ENCODE results near the gene AGBL1. TPM values are rescaled to one million over a fixed set of nuclear protein-coding genes. Genes with fewer than 3 reads are reported as not detected.

Gene AGBL1
- total RNA-seq, 1 experiment from 2014 or later: not detected

DNA sequence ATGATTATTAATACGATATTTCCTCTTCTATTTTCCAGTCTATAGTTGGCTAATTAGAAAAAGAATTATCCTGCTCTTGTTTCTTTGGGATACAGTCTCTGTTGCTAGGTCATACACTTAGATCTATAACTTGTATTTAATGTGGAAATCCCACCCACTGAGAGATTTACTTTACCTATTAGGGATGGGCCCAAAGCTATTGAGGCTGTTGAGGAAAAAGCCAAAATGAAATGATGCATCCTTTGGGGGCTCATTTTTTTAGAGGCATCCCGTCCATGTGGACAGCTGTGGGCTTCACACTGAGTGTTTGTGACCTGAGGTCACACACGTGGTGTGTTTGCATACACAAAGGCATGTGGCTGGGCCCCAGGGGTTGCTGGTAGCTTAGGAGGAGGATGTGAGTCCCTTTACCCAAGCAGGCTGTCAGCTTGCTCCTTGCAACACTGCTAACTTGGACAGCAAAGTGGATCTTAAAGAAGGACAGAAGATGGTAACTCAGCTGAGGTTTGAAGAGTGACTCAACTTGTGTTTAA lies 477.4 kb downstream of the AGBL1 start:
- intact Hi-C loops (cut with micrococcal nuclease; ENCODE audit: unreplicated experiment): no loop called here
- Histone ChIP-seq H3K4me2 (no peak overlapping the region), H3K27me3 (ENCODE audit: insufficient read depth, low read depth) (no peaks in the 10 kb centered on the region), H3K36me3 (ENCODE audit: low read depth) (no peaks in the 10 kb centered on the region), H3K9me3 (ENCODE audit: insufficient read depth, low read depth) (no peaks in the 10 kb centered on the region), H2AFZ (no peak overlapping the region), H3F3A (ENCODE audit: insufficient read depth, low read depth) (no peaks in the 10 kb centered on the region), H3K4me1 (replicated peaks; ENCODE audit: insufficient read depth) (no peaks in the 10 kb centered on the region), H4K20me1 (ENCODE audit: insufficient read depth) (no peaks in the 10 kb centered on the region), H3K9me2 (ENCODE audit: insufficient read depth) (no peaks in the 10 kb centered on the region), H3K27ac (no peak overlapping the region), H3K4me3 (no peak overlapping the region), H3K79me2 (ENCODE audit: low read depth) (no peaks in the 10 kb centered on the region)
- no TSS peak for BruUV-seq (replicated peaks)
- DNase-seq: no peak
- CTCF ChIA-PET: no interaction called here
- no peak for TF ChIP-seq EZH2 (IDR thresholded peaks at IDR 0.05; ENCODE audit: low read depth)
- POLR2A ChIA-PET (ENCODE audit: unreplicated experiment): no interaction called here

DNA sequence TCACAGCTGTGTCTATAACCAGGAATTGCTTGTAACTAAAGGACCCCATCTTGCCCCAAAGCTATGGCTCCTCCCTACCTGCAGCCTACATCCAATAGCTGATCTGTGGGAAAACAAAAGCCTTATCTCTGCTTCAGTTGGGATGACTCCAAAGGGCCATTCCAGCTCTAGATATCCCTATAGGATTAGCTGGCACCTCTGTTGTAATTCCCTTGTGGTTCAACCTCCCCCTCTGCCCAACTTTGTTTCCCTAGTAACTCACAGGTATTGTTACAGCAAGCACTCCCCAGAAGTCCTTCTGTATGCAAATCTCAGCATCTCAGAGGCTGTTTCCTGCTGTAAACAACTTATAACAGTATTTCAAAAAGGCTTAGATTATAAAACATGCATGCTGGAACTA lies 478.6 kb downstream of the AGBL1 start:
- no peak for DNase-seq
- POLR2A ChIA-PET (ENCODE audit: unreplicated experiment): no interaction called here
- no peaks in the 10 kb centered on the region for H3K79me2 ChIP-seq (ENCODE audit: low read depth)
- CTCF ChIA-PET: no interaction called here
- H3K27me3 ChIP-seq (ENCODE audit: insufficient read depth, low read depth): no peaks in the 10 kb centered on the region
- H3K4me3 ChIP-seq: no peak overlapping the region
- no peaks in the 10 kb centered on the region for H3K4me1 ChIP-seq (replicated peaks; ENCODE audit: insufficient read depth)
- H3K36me3 ChIP-seq (ENCODE audit: low read depth): no peaks in the 10 kb centered on the region
- no peak overlapping the region for H3K27ac ChIP-seq
- no peaks in the 10 kb centered on the region for H3K9me2 ChIP-seq (ENCODE audit: insufficient read depth)
- no TSS peak for BruUV-seq (replicated peaks)
- TF ChIP-seq, protein P1, sequence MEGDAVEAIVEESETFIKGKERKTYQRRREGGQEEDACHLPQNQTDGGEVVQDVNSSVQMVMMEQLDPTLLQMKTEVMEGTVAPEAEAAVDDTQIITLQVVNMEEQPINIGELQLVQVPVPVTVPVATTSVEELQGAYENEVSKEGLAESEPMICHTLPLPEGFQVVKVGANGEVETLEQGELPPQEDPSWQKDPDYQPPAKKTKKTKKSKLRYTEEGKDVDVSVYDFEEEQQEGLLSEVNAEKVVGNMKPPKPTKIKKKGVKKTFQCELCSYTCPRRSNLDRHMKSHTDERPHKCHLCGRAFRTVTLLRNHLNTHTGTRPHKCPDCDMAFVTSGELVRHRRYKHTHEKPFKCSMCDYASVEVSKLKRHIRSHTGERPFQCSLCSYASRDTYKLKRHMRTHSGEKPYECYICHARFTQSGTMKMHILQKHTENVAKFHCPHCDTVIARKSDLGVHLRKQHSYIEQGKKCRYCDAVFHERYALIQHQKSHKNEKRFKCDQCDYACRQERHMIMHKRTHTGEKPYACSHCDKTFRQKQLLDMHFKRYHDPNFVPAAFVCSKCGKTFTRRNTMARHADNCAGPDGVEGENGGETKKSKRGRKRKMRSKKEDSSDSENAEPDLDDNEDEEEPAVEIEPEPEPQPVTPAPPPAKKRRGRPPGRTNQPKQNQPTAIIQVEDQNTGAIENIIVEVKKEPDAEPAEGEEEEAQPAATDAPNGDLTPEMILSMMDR (conservative IDR thresholded peaks at IDR 0.05): no peak
- no peak for TF ChIP-seq EZH2 (IDR thresholded peaks at IDR 0.05; ENCODE audit: low read depth)
- H3K4me2 ChIP-seq: no peak overlapping the region
- intact Hi-C loops (cut with micrococcal nuclease; ENCODE audit: unreplicated experiment): no loop called here
- no peak overlapping the region for H2AFZ ChIP-seq
- H3K9me3 ChIP-seq (ENCODE audit: insufficient read depth, low read depth): no peaks in the 10 kb centered on the region
- H3F3A ChIP-seq (ENCODE audit: insufficient read depth, low read depth): no peaks in the 10 kb centered on the region
- H4K20me1 ChIP-seq (ENCODE audit: insufficient read depth): no peaks in the 10 kb centered on the region

DNA sequence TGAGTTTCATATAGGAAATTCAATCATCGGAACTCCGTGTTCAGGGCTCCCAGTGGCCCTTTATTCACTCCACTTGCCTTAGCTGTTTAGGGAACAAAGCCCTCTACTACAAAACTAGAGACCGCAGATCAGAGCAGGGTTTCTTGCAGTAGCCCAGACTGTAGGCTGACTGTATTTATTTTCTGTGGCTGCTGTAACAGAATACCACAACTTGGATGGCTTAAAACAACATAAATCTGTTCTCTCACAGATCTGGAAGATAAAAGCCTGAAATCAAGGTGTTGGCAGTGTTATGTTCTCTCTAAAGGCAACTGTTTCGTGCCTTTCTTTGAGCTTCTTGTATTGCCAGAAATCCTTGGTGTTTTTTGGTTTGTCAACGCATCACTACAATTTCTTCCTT lies 479.0 kb downstream of the AGBL1 start:
- no peak for DNase-seq
- CTCF ChIA-PET: no interaction called here
- no TSS peak for BruUV-seq (replicated peaks)
- H4K20me1 ChIP-seq (ENCODE audit: insufficient read depth): no peaks in the 10 kb centered on the region
- H3K36me3 ChIP-seq (ENCODE audit: low read depth): no peaks in the 10 kb centered on the region
- no peaks in the 10 kb centered on the region for H3K9me2 ChIP-seq (ENCODE audit: insufficient read depth)
- no peaks in the 10 kb centered on the region for H3K4me1 ChIP-seq (replicated peaks; ENCODE audit: insufficient read depth)
- no peaks in the 10 kb centered on the region for H3K79me2 ChIP-seq (ENCODE audit: low read depth)
- H3K4me3 ChIP-seq: no peak overlapping the region
- no peaks in the 10 kb centered on the region for H3F3A ChIP-seq (ENCODE audit: insufficient read depth, low read depth)
- H3K9me3 ChIP-seq (ENCODE audit: insufficient read depth, low read depth): no peaks in the 10 kb centered on the region
- TF ChIP-seq EZH2 (IDR thresholded peaks at IDR 0.05; ENCODE audit: low read depth): no peak
- TF ChIP-seq, protein P1 (conservative IDR thresholded peaks at IDR 0.05): no peak
- no peaks in the 10 kb centered on the region for H3K27me3 ChIP-seq (ENCODE audit: insufficient read depth, low read depth)
- H3K4me2 ChIP-seq: no peak overlapping the region
- POLR2A ChIA-PET (ENCODE audit: unreplicated experiment): no interaction called here
- no peak overlapping the region for H3K27ac ChIP-seq
- H2AFZ ChIP-seq: no peak overlapping the region
- intact Hi-C loops (cut with micrococcal nuclease; ENCODE audit: unreplicated experiment): no loop called here

DNA sequence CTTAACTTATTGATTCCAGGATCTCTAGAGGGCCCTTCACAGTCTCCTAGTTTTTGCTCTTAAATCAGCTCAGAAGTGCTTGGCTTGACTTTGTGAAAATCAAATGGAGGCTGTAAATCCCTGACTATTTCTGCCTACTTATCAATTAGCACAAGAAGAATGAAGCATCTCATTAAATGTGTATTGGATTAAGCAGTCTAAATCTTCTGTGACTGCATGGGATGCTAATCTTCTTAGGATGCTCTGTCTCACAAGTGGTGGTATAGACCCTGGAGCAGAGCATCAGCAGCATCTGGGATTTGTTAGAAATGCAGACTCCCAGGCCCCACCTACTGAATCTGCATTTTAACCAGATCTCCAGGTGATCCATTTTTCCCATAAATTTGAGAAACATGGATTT lies 488.7 kb downstream of the AGBL1 start:
- Histone ChIP-seq H3K27ac (no peak overlapping the region), H3K4me1 (replicated peaks; ENCODE audit: insufficient read depth) (no peaks in the 10 kb centered on the region), H3K4me2 (no peak overlapping the region), H2AFZ (no peak overlapping the region), H3K79me2 (ENCODE audit: low read depth) (no peaks in the 10 kb centered on the region), H3K9me2 (ENCODE audit: insufficient read depth) (no peaks in the 10 kb centered on the region), H3K36me3 (ENCODE audit: low read depth) (no peaks in the 10 kb centered on the region), H3F3A (ENCODE audit: insufficient read depth, low read depth) (no peaks in the 10 kb centered on the region), H3K4me3 (no peak overlapping the region), H3K9me3 (ENCODE audit: insufficient read depth, low read depth) (no peaks in the 10 kb centered on the region), H4K20me1 (ENCODE audit: insufficient read depth) (no peaks in the 10 kb centered on the region), H3K27me3 (ENCODE audit: insufficient read depth, low read depth) (peaks cover 4% of the 10 kb centered on the region; the same call in 1 of the 2 replicates)
- ChIA-PET POLR2A (ENCODE audit: unreplicated experiment) (no interaction called here), CTCF (no interaction called here)
- DNase-seq: no peak
- no TSS peak for BruUV-seq (replicated peaks)
- TF ChIP-seq EZH2 (IDR thresholded peaks at IDR 0.05; ENCODE audit: low read depth): no peak
- TF ChIP-seq, protein P1 (conservative IDR thresholded peaks at IDR 0.05): no peak
- intact Hi-C loops (cut with micrococcal nuclease; ENCODE audit: unreplicated experiment): no loop called here

Data from PC-9 (cell line).